KBM-7 (cell line): ENCODE results near the gene CLK3.

Source experiments
- DNase-seq: peaks from one replicate; pipeline ENCODE4 v3.0.0-alpha.2; 2015
- in situ Hi-C: fragments of 300-500 bp; cut with MboI; formaldehyde crosslinking; loops from 2 replicates; pipeline ENCODE4 v1.14.3; 2020; ENCODE audit warnings: low sequenced_read_pairs, low pct_unique_long_range_greater_than_20kb, mixed read lengths

CLK3 gene

DNA sequence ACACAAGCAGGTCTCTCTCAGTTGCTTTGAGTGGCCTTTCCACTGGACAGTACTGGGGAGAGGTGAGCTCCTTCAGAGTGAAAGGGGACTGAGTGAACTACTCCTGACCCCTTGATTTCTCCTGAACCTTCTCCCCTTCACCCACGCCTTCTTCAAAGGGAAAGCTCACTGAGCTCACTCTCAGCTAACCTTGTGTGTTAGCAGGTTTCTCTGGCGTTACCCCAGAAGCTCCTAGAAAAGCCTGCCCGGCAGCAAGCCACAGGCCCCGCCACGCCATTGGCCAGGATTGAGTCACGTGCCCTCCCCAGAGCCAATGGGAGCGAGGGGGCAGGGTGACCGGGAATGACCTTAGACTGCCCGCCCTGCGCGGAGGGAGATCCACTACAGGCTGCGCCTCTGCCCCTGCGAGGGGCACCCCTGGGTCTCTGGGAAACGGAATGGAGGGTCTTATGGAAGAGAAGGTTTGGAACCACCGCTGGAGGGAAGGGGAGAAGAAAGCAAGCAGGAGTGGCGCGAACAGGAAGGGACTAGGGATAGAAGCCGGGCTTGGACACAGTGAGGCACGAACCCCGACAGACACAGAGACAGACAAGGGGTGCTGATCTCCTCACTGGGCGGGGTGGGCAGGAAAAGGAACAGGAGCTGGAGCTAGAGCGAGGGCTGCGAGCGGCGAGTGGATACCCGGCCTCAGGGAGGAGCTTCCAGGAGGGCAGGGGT lies 17.4 kb upstream of the CLK3 start:
- in situ Hi-C loops = no loop called here
- DNase-seq = no peak

DNA sequence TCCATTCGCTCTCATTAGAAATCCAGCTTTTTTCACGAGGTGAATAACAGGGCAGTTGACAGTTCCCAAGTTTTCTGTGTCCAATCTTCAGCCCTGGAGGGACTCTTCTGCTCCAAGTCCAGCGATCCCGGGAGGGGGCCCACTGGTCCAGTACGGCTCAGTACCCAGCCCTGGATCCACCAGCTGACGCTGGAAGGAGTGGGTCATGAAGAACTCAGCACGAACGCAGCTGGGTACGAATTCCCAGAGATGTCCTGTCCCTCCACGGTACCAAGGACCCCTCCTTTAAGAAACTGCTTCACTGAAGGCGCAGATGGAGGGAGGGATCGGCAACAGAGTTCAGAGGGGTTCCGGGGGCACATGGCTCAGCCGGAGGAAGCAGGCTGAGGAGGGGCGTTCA lies 16.5 kb upstream of the CLK3 start:
- no peak for DNase-seq
- in situ Hi-C loops = no loop called here

DNA sequence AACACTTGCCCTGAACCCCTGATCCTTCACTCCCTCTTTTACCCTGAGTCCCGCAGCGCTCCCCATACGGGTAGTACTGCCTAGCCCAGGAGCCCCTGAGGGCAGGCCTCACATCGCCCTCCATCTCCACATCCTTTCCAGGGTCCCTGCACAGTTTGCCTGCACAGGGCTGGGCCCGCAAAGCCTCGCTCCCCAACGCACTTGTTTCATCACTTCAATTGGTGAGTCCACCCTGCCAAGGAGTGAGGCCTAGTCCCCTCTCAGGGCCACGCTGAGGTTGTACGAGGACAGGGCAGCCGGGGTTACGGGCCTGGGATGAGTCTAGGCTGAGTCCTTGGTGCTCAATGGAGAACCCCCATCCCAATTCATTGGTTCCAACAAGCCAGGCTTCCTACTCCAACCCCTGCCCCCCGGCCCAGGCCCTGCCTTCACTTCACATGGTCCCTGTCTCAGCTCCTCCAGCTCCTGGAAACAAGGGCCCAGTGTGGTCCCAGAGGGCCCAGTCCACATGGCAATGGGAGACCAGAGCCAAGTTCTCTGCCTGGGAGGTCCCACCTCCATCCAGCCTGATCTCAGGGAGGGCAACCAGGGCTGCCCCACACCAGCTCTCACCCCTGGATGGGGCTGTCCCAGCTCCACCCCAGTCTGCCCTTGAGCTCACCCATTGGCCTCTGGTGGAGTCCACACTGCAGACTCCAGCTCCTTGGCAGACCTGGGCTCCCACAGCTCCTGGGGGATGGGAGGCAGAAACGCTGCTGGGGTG lies 12.4 kb upstream of the CLK3 start:
- DNase-seq = no peak
- in situ Hi-C loops = no loop called here

- no peak for DNase-seq
- in situ Hi-C loops = no loop called here
Measured at GRCh38 chr15:74603789-74604705, 11.6 kb upstream of the CLK3 start.

GRCh38 chr15:74604983-74605794 lies 10.4 kb upstream of the CLK3 start:
- DNase-seq = no peak
- in situ Hi-C loops = no loop called here

DNA sequence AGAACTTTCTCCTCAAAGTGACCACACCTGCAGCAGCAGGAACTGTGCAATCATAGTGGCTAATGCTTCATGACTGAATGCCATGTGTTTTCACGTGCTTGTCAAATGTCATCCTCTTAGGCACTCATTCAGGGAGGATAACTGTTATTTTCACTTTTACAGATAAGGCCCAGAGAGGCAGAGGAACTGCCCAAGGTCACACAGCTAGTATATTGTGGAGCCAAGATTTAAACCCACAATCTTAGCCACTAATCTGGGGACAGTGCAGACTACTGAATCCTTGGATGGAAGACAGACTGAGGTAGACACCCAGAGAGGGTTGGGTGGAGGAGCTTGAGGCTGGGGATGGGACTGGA lies 9.9 kb upstream of the CLK3 start:
- DNase-seq = no peak
- in situ Hi-C loops = no loop called here

DNA sequence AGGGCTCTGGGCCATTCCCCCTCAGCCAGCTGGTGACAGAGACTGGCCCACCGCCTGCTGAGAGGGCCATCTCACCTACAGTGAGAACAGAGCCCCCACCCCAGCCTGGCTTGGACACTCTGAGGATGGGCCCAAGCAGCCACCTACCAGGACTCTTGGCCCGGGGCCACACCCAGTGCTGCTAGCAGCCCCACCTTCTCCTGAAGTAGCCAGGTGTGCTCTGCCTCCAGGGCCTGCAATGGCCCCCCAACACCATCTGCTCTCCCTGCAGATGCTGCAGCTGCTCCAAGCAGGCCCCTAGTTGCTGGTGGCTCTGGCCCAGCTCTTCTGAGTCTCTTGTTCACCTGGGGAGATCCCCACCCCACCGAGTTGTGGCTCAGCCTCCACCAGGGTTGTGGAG lies 6.8 kb upstream of the CLK3 start:
- no peak for DNase-seq
- in situ Hi-C loops = no loop called here

DNA sequence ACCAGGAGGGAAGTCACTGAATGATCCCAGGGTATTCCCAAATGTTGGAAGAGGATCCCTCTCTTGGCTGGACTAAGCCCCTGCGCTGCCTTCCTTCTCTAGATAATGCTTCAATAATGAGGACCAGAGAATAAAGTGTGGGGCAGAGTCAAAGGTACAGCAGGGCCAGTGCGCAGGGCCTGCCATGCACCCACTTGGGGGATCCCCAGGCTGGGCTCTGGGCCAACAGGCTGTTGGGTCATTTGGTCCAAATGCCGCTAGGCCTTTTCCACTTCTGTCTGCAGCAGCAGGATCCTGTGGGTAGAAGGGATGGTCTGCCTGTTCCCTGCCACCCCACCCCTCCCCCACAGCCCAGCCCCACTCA lies 5.7 kb upstream of the CLK3 start:
- in situ Hi-C loops = no loop called here
- no peak for DNase-seq

DNA sequence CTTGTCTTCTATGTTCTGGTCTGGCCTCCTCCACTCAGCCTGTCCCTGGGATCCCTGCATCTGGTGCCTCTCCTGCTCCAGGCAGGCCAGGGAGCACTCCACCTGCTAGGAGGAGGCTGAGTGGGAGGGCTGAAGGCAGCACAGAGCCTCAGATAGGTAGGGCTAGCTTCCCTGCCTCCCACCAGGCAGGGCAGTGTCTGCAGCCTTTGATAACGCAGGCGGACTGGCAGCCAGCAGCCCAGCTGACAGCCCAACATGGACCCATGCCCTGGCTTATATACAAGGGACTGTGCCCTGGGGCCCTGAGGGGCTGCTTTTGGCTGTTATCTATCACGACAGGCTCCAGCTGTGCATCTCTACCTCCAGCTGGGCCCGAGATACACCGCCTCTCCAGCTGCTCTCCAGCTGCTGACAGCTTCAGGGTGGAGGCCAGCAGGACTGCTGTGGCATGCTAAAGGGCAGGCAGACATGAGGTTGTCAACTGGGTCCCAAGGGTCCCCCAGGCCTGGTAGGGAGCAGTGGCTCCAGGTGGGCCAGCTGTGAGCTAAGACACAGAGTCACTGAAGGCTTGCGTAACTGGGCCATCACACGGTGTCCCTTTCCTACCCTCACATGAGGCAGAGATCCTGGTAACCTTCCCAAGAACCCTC lies 5.2 kb upstream of the CLK3 start:
- in situ Hi-C loops = no loop called here
- DNase-seq = no peak

GRCh38 chr15:74611341-74611740 lies 4.3 kb upstream of the CLK3 start:
- in situ Hi-C loops = no loop called here
- no peak for DNase-seq

- in situ Hi-C loops = no loop called here
- no peak for DNase-seq
Measured at GRCh38 chr15:74611834-74612233, 3.8 kb upstream of the CLK3 start.

DNA sequence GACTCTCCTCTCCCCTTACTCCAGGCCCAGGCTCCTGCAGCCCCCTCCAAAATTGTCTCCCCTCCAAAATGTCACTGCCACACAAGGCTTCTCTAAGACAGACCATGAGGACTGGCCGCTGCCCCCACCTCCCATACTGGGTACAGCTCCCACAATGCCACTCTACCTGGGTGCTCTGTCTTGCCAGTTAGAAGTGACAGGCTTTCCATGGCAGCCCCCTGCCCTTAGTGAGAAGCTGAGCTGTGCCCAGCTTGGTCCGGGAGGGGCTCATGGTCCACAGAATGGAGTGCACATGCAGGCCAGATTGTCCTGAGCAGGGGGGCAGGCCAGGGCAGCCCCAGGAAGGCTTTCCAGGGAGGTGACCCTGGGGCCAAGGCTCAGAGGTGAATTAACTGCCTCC lies 3.0 kb upstream of the CLK3 start:
- no peak for DNase-seq
- in situ Hi-C loops = no loop called here

DNA sequence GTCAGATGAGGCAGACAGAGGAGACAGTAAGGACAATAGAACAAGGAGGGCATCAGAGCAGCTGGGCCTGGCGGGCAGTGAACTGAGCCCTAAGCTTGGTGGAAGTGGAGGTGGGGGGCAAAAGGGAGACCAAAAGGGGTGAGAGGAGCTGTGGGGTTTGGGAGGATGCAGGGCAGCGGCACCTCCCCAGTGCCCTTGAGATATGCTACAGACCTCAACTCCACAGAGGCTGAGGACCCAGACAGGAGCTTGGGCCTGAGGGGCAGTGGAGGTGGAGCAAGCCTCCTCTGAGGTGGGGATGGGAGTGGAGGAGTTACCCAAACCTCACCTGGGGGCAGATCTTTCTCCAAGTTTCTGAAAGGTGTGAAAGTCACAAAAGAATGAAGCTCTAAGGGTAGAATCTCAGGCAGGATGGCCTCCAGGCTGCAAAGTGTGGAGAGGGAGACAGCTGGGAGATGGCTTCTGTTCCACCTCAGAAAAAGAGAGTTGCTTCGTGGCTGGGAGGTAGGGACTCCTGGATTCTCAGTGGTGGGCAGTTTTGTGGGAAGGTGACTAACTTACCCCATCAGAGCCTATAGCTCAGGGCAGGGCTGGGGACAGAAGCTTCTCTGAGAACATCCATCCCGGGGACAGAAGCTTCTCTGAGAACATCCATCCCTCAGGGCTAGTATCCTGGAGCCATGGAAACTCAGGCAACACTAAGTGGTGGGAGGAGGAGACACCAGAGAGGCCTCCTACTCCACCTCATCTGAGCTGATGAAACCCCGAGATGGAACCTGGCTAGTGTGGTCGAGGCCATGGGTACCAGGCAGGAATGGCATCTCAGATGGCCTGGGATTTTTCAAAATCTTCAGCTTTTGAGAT lies 2.3 kb upstream of the CLK3 start:
- in situ Hi-C loops = no loop called here
- no peak for DNase-seq

- in situ Hi-C loops = no loop called here
- no peak for DNase-seq
Measured at GRCh38 chr15:74613953-74614743, 1.5 kb upstream of the CLK3 start.

DNA sequence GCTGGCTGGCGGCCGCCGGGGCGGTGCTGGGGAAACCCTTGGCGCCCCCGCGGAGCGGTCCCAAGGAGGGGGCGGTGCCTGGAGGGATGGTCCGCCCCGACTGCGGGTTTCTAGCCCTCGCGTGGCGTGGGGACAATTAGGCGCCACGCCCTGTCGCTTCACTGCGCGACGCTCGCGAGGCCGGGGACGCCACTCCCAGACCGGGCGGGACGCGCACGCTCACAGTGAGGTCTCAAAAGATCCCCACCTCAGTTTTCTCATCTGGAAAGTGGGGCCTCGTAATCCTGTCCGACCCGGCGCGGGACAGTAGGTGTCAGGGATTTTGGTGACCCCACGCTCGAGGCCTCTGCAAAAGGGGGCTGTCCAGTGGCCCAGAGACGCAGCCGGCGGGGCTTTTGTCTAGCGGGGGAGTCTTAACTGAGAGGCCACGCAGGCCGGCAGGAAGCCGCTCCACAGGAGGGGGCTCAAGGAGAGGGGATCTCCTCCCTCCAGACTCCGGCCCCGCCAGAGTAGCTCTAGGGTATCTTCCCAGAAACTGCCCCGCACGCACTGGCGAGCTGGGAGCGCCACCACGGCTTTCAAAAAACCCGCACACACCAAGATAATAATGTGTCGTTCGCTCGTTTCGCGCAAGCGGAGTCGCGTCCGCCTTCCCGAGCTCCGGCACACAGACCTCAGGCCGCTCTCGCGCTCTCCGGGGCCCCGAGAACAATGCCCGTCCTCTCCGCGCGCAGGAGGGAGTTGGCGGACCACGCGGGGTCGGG lies 710 bp upstream of the CLK3 start:
- DNase-seq = peak; percentile 79
- in situ Hi-C loops = no loop called here

- peak; percentile 91 for DNase-seq
- in situ Hi-C loops = no loop called here
Measured at GRCh38 chr15:74616366-74616939, 817 bp downstream of the CLK3 start.
